B cell (primary cell): ENCODE results near the gene GALM. TPM values are rescaled to one million over a fixed set of nuclear protein-coding genes. Genes with fewer than 3 reads are reported as not detected.

ENCODE experiments used
- ATAC-seq: fragments of 200-7000 bp; cut with Tn5 transposase; one replicate; pipeline ENCODE4 v1.10.0; 2021; ENCODE audit warnings: low read depth, mild to moderate bottlenecking, moderate number of reproducible peaks, moderate library complexity
- CTCF ChIA-PET: fragments of 350-600 bp; sonication (Branson Sonifier 250); formaldehyde crosslinking; loops from one replicate; lab custom pipeline; 2021; ENCODE audit warnings: antibody characterized with exemption, inconsistent platforms; lab: Charles Lee
- POLR2A ChIA-PET: fragments of 350-600 bp; sonication (Branson Sonifier 250); formaldehyde crosslinking; loops from one replicate; lab custom pipeline; 2021; ENCODE audit warnings: antibody characterized with exemption; lab: Charles Lee
- DNase-seq: peaks from one replicate; pipeline ENCODE4 v3.0.0; 2013
- H2AFZ ChIP-seq: 2 replicates; pipeline ENCODE4 v1.6.1; 2012; ENCODE audit warnings: mild to moderate bottlenecking, low read depth, low read length; ENCODE audit not compliant: insufficient read depth, poor library complexity, severe bottlenecking
- H3K27ac ChIP-seq, 2 donors: 1 replicate in 1 of 2; 2 replicates in 1 of 2; pipeline ENCODE4 v1.5.1; 2012 to 2013; ENCODE audit warnings: low read length in 2 of 2, mild to moderate bottlenecking in 2 of 2, moderate library complexity in 1 of 2
- H3K27me3 ChIP-seq, 4 experiments: fragments of 200-600 bp in 1 of 4; sonication (generic) in 1 of 4; replicated peaks in 1 of 4; 1 replicate in 2 of 4; 2 replicates in 2 of 4; pipeline versions ENCODE4 v1.6.1 to v1.7.0; 2013 to 2016; ENCODE audit warnings: low read length in 3 of 4, mild to moderate bottlenecking in 2 of 4, mixed read lengths in 1 of 4, moderate library complexity in 1 of 4; ENCODE audit not compliant: insufficient read depth in 4 of 4, control insufficient read depth in 3 of 4; ENCODE audit errors: control extremely low read depth in 1 of 4
- H3K36me3 ChIP-seq, 2 experiments: replicated peaks in 1 of 2; 1 replicate in 1 of 2; 2 replicates in 1 of 2; pipeline versions ENCODE4 v1.6.1 to v1.7.1; 2013; ENCODE audit warnings: low read length in 1 of 2; ENCODE audit not compliant: insufficient read depth in 2 of 2, control insufficient read depth in 1 of 2; ENCODE audit errors: control extremely low read depth in 1 of 2, extremely low read depth in 1 of 2
- H3K4me1 ChIP-seq, 2 donors: fragments of 200-600 bp in 1 of 2; sonication (generic) in 1 of 2; 1 replicate in 1 of 2; 2 replicates in 1 of 2; pipeline versions ENCODE4 v1.5.1 to v1.6.1; 2013 to 2017; ENCODE audit warnings: low read length in 2 of 2; ENCODE audit not compliant: control insufficient read depth in 2 of 2, insufficient read depth in 2 of 2
- H3K4me2 ChIP-seq: replicated peaks from 2 replicates; pipeline ENCODE3; 2012; ENCODE audit warnings: mild to moderate bottlenecking, low read depth, low read length; ENCODE audit not compliant: poor library complexity, severe bottlenecking
- H3K4me3 ChIP-seq, 5 experiments: fragments of 200-600 bp in 1 of 5; sonication (generic) in 1 of 5; 1 replicate in 3 of 5; 2 replicates in 2 of 5; pipeline versions ENCODE4 v1.5.1 to v1.7.0; 2011 to 2016; ENCODE audit warnings: low read length in 4 of 5, mild to moderate bottlenecking in 4 of 5, low read depth in 2 of 5, control low read depth in 1 of 5, moderate library complexity in 1 of 5; ENCODE audit not compliant: insufficient read depth in 1 of 5; ENCODE audit errors: control extremely low read depth in 1 of 5, extremely low read depth in 1 of 5
- H3K79me2 ChIP-seq: fragments of 200-600 bp; sonication (generic); one replicate; pipeline ENCODE4 v1.6.0; 2016; ENCODE audit warnings: low read length; ENCODE audit not compliant: control insufficient read depth, insufficient read depth
- H3K9ac ChIP-seq: fragments of 200-600 bp; sonication (generic); 2 replicates; pipeline ENCODE4 v1.6.1; 2017; ENCODE audit warnings: mild to moderate bottlenecking, low read length, moderate library complexity
- H3K9me3 ChIP-seq, 3 donors: one replicate each; pipeline versions ENCODE4 v1.6.1 to v1.7.1; 2013; ENCODE audit warnings: low read length in 2 of 3; ENCODE audit not compliant: control insufficient read depth in 2 of 3, insufficient read depth in 1 of 3; ENCODE audit errors: control extremely low read depth in 1 of 3
- H4K20me1 ChIP-seq: 2 replicates; pipeline ENCODE4 v1.6.0; 2012; ENCODE audit warnings: mild to moderate bottlenecking, low read length; ENCODE audit not compliant: insufficient read depth, control insufficient read depth, poor library complexity, severe bottlenecking
- H3K27ac Mint-ChIP-seq: one replicate; pipeline ENCODE4 v1.8.0; 2021; ENCODE audit warnings: mixed read lengths
- H3K27me3 Mint-ChIP-seq: one replicate; pipeline ENCODE4 v1.8.0; 2021; ENCODE audit warnings: mixed read lengths
- H3K4me1 Mint-ChIP-seq: one replicate; pipeline ENCODE4 v1.8.0; 2021; ENCODE audit warnings: mixed read lengths
- H3K4me3 Mint-ChIP-seq: one replicate; pipeline ENCODE4 v1.8.0; 2021; ENCODE audit warnings: mixed read lengths
- H3K9me3 Mint-ChIP-seq: one replicate; pipeline ENCODE4 v1.8.0; 2022; ENCODE audit warnings: mixed read lengths; ENCODE audit not compliant: insufficient read depth
- EZH2 ChIP-seq: IDR thresholded peaks from 2 replicates; pipeline ENCODE4 v1.6.1; 2012; ENCODE audit warnings: borderline replicate concordance, low read depth, mild to moderate bottlenecking, moderate library complexity, low read length; ENCODE audit not compliant: insufficient read depth, poor library complexity, severe bottlenecking
- whole genome bisulfite sequencing: methylation state at CpG from one replicate; pipeline ENCODE4 v1.1.5; 2013; ENCODE audit warnings: missing lambda C conversion rate; ENCODE audit not compliant: insufficient coverage; 5-methylcytosine and 5-hydroxymethylcytosine counted together
- intact Hi-C: fragments of 100-400 bp; cut with micrococcal nuclease; formaldehyde crosslinking; loops from one replicate; pipeline ENCODE4 v1.10.0; 2022
- polyA plus RNA-seq: library from polyadenylated mRNA; depleted of rRNA; stranded (reverse); fragments of >200 nt; gene quantifications from 2 replicates; pipeline ENCODE4 v1.2.3, GENCODE V29; 2012
- total RNA-seq, 2 donors: library from RNA; stranded (reverse); fragments of 120-200 nt in 1 of 2; gene quantifications; 1 replicate in 1 of 2; 2 replicates in 1 of 2; pipeline versions ENCODE4 v1.2.3 to v1.2.4, GENCODE V29; 2013 to 2022
- TF ChIP-seq, protein P1 (sequence below): fragments of 200-600 bp; IDR thresholded peaks from one replicate; pipeline ENCODE4 v1.8.0; 2022; ENCODE audit warnings: antibody characterized with exemption, mild to moderate bottlenecking

Gene GALM
- total and polyA plus RNA-seq, 2 donors (not counting 1 experiment from before 2014, with no cell fraction given): 5.1 to 9.7 TPM

DNA sequence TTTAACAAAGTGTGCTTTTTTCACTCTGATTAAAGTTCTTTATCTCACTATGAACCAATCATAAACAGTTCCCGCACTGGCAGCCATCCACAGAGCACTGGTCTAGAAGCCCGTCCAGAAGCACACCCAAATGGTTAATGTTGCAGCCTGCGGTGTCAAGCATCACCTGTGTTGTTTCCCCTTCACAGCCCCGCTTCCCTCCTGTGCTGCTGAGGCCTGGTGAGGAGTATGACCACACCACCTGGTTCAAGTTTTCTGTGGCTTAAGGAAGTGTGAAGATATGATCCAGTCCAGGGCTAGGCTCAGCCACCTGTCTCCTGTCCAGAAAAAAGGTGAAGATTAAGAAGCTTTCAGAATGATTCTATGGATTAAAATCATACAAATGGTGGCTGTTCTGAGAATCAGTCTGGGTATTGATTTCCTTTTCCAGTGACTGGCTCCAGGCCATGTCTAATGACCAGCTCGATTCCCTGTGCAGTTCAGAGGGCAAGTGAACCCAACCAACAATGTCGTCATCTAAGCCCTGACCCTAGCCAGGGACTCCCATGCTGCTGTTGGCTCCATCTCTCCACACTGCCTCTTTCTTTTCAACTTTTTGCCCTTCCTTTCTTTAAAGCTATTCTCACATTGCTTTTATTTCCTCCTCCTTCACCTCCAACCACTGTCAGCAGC, 67.5 kb downstream of the GALM start:
- no peaks in the 10 kb centered on the region for H4K20me1 ChIP-seq
- Mint-ChIP-seq H3K9me3 (no peaks in the 10 kb centered on the region), H3K27ac (no peak overlapping the region), H3K4me3 (no peak overlapping the region), H3K27me3 (no peaks in the 10 kb centered on the region), H3K4me1 (no peaks in the 10 kb centered on the region)
- intact Hi-C loops: no loop called here
- ChIA-PET CTCF (interaction anchor here (0.6 to 0.7 kb wide), 2 partner anchors 49 to 666 kb away, joined by 3 to 5 read pairs; no protein-coding TSS in a partner anchor), POLR2A (interaction anchor here (0.7 kb wide), 2 partner anchors 18 to 121 kb away, joined by 4 to 5 read pairs; partner anchors contain the start of gene SRSF7)
- 97% methylated on average over 4 of the region's 6 CpGs for WGBS
- H3K27me3 ChIP-seq: no peaks in the 10 kb centered on the region
- DNase-seq (no peak), ATAC-seq (no peak)
- no peak for TF ChIP-seq EZH2
- TF ChIP-seq, protein P1, sequence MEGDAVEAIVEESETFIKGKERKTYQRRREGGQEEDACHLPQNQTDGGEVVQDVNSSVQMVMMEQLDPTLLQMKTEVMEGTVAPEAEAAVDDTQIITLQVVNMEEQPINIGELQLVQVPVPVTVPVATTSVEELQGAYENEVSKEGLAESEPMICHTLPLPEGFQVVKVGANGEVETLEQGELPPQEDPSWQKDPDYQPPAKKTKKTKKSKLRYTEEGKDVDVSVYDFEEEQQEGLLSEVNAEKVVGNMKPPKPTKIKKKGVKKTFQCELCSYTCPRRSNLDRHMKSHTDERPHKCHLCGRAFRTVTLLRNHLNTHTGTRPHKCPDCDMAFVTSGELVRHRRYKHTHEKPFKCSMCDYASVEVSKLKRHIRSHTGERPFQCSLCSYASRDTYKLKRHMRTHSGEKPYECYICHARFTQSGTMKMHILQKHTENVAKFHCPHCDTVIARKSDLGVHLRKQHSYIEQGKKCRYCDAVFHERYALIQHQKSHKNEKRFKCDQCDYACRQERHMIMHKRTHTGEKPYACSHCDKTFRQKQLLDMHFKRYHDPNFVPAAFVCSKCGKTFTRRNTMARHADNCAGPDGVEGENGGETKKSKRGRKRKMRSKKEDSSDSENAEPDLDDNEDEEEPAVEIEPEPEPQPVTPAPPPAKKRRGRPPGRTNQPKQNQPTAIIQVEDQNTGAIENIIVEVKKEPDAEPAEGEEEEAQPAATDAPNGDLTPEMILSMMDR: no peak
- H3K79me2 ChIP-seq: peaks cover 10% of the 10 kb centered on the region
- no peaks in the 10 kb centered on the region for H3K9me3 ChIP-seq
- no peak overlapping the region for H3K9ac ChIP-seq
- no peak overlapping the region for H3K27ac ChIP-seq
- peaks cover 2 to 47% of the 10 kb centered on the region in 2 experiments for H3K36me3 ChIP-seq
- no peak overlapping the region for H3K4me3 ChIP-seq
- no peaks in the 10 kb centered on the region for H3K4me1 ChIP-seq
- H2AFZ ChIP-seq: no peak overlapping the region
- no peak overlapping the region for H3K4me2 ChIP-seq

DNA sequence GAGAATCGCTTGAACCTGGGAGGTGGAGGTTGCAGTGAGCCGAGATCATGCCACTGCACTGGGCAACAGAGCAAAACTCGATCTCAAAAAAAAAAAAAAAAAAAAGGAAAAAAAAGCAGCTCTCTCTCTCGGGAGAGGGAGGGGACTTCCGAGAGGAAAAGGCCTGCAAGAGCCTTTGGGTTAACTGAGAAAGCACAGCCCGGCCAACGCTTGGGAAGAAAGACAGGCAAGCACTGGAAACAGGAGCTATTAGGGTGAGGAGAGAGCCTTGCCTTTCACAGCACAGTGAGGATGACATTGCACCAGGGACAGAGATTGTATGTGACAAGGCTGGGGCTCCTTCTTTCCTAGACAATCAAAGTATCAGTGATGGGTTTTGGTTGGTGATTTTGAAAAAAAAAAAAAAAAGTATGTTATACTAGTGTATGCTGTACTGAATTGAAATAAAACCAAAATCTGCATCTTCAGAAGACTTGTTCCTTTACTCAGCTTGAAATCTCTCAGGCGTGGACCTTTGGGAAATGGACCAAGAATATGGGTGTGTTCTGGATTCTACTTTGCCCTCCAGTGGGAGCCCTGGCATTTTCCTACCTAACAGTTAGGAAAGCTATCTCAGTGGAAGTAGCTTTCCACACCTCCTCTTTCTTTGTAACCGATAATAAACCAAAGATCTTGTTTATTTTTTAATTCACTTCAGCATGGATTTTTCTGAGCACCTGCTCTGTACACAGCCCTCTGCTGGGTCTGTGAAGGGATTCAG, 68.6 kb downstream of the GALM start:
- Mint-ChIP-seq H3K4me3 (no peak overlapping the region), H3K27me3 (no peaks in the 10 kb centered on the region), H3K4me1 (peaks cover 3% of the 10 kb centered on the region), H3K27ac (no peak overlapping the region), H3K9me3 (no peaks in the 10 kb centered on the region)
- Histone ChIP-seq H3K36me3 (peaks cover 2 to 49% of the 10 kb centered on the region in 2 experiments), H3K79me2 (peaks cover 14% of the 10 kb centered on the region), H3K27me3 (no peaks in the 10 kb centered on the region), H3K9me3 (no peaks in the 10 kb centered on the region), H2AFZ (no peak overlapping the region), H3K9ac (no peak overlapping the region), H4K20me1 (peaks cover under 1% of the 10 kb centered on the region), H3K27ac (no peak overlapping the region), H3K4me3 (no peak overlapping the region), H3K4me2 (no peak overlapping the region), H3K4me1 (no peaks in the 10 kb centered on the region)
- intact Hi-C loops: no loop called here
- no peak for ATAC-seq
- TF ChIP-seq EZH2: no peak
- TF ChIP-seq, protein P1: no peak
- POLR2A ChIA-PET: interaction anchor here (0.7 kb wide), 1 partner anchor 800 kb away, joined by 5 read pairs; no protein-coding TSS in a partner anchor
- no peak for DNase-seq
- WGBS: 95% methylated on average over 6 of the region's 9 CpGs
- CTCF ChIA-PET: interaction anchor here (0.6 to 1.2 kb wide), 2 partner anchors 68 to 152 kb away, joined by 3 to 4 read pairs; no protein-coding TSS in a partner anchor
